Hepatocyte (in vitro differentiated cells): ENCODE data around the gene DPP10. TPM values are rescaled to one million over a fixed set of nuclear protein-coding genes. Genes with fewer than 3 reads are reported as not detected.

ENCODE experiments used
- DNase-seq: peaks from one replicate; pipeline ENCODE4 v3.0.0-alpha.2; 2016; ENCODE audit warnings: low spot score
- H2AFZ ChIP-seq: fragments of 200-600 bp; sonication (generic); 2 replicates; pipeline ENCODE4 v1.6.0; 2016; ENCODE audit warnings: antibody characterized with exemption, mild to moderate bottlenecking
- H3K27ac ChIP-seq: fragments of 200-600 bp; sonication (generic); 2 replicates; pipeline ENCODE4 v1.5.1; 2016; ENCODE audit warnings: mild to moderate bottlenecking
- H3K27me3 ChIP-seq: fragments of 200-600 bp; sonication (generic); 2 replicates; pipeline ENCODE4 v1.6.1; 2016
- H3K36me3 ChIP-seq: fragments of 200-600 bp; sonication (generic); replicated peaks from 2 replicates; pipeline ENCODE4 v1.5.1; 2016; ENCODE audit warnings: low read depth; ENCODE audit not compliant: insufficient read depth
- H3K4me1 ChIP-seq: fragments of 200-600 bp; sonication (generic); 2 replicates; pipeline ENCODE4 v1.5.1; 2016; ENCODE audit warnings: mild to moderate bottlenecking, moderate library complexity; ENCODE audit not compliant: insufficient read depth
- H3K4me2 ChIP-seq: fragments of 200-600 bp; sonication (generic); 2 replicates; pipeline ENCODE4 v1.6.0; 2016
- H3K4me3 ChIP-seq: fragments of 200-600 bp; sonication (generic); 2 replicates; pipeline ENCODE4 v1.5.1; 2016; ENCODE audit warnings: mild to moderate bottlenecking
- H3K79me2 ChIP-seq: fragments of 200-600 bp; sonication (generic); 2 replicates; pipeline ENCODE4 v1.6.0; 2017; ENCODE audit warnings: mild to moderate bottlenecking
- H3K9me2 ChIP-seq: fragments of 200-600 bp; sonication (generic); replicated peaks from 2 replicates; pipeline ENCODE4 v1.6.0; 2017; ENCODE audit warnings: mild to moderate bottlenecking; ENCODE audit not compliant: insufficient read depth
- H3K9me3 ChIP-seq: fragments of 200-600 bp; sonication (generic); 2 replicates; pipeline ENCODE4 v1.5.1; 2016; ENCODE audit warnings: low read depth, mild to moderate bottlenecking
- H4K20me1 ChIP-seq: fragments of 200-600 bp; sonication (generic); 2 replicates; pipeline ENCODE4 v1.6.0; 2016; ENCODE audit warnings: mild to moderate bottlenecking; ENCODE audit not compliant: insufficient read depth, poor library complexity, severe bottlenecking
- CTCF ChIP-seq: fragments of 200-600 bp; sonication (generic); IDR thresholded peaks from 2 replicates; pipeline ENCODE4 v1.5.1; 2016; ENCODE audit warnings: antibody characterized with exemption, mild to moderate bottlenecking; ENCODE audit not compliant: poor library complexity
- EZH2 ChIP-seq: fragments of 200-600 bp; sonication (generic); IDR thresholded peaks from 2 replicates; pipeline ENCODE4 v1.6.1; 2016; ENCODE audit warnings: antibody characterized with exemption, mild to moderate bottlenecking, borderline replicate concordance
- EZH2phosphoT487 ChIP-seq: fragments of 200-600 bp; sonication (generic); IDR thresholded peaks from one replicate; pipeline ENCODE4 v1.6.1; 2018; ENCODE audit warnings: antibody characterized with exemption, mild to moderate bottlenecking, low read depth, moderate library complexity; ENCODE audit not compliant: unreplicated experiment, severe bottlenecking
- WGBS: methylation state at CpG from one replicate; pipeline ENCODE4 v1.1.6; 2016; ENCODE audit warnings: low lambda C conversion rate; ENCODE audit errors: missing lambda C conversion rate; 5-methylcytosine and 5-hydroxymethylcytosine counted together
- polyA plus RNA-seq: library from polyadenylated mRNA; unstranded; fragments of >200 nt; fragmentation: Nextera tagmentation; extraction: Ambion mirVana; gene quantifications from 2 replicates; pipeline ENCODE4 v1.2.1, GENCODE V29; 2016
- total RNA-seq: library from RNA; depleted of rRNA; stranded (reverse); fragments of >200 nt; gene quantifications from 2 replicates; pipeline ENCODE4 v1.2.3, GENCODE V29; 2014

DPP10 gene
- total and polyA plus RNA-seq, 2 experiments from 2014 or later: 5.0 to 15.7 TPM

- H3K27ac ChIP-seq: no peak overlapping the region
- H3K9me2 ChIP-seq: no peaks in the 10 kb centered on the region
- no peak overlapping the region for H3K4me3 ChIP-seq
- 33% methylated on average over 1 of the region's 1 CpG for WGBS
- H3K27me3 ChIP-seq: no peaks in the 10 kb centered on the region
- no peaks in the 10 kb centered on the region for H4K20me1 ChIP-seq
- H3K4me1 ChIP-seq: no peaks in the 10 kb centered on the region
- H3K4me2 ChIP-seq: no peak overlapping the region
- no peaks in the 10 kb centered on the region for H3K36me3 ChIP-seq
- no peak overlapping the region for H2AFZ ChIP-seq
- no peaks in the 10 kb centered on the region for H3K9me3 ChIP-seq
- no peak for TF ChIP-seq EZH2
- no peak for TF ChIP-seq CTCF
- TF ChIP-seq EZH2phosphoT487: no peak
- no peak for DNase-seq
- H3K79me2 ChIP-seq: no peaks in the 10 kb centered on the region
Observed at GRCh38 chr2:115549611-115550130, 1107.2 kb downstream of the DPP10 start.

GRCh38 chr2:115552726-115553125 is 1110.3 kb downstream of the DPP10 start:
- no peak overlapping the region for H3K27ac ChIP-seq
- no peaks in the 10 kb centered on the region for H3K9me3 ChIP-seq
- no peak for DNase-seq
- H3K9me2 ChIP-seq: no peaks in the 10 kb centered on the region
- H3K36me3 ChIP-seq: no peaks in the 10 kb centered on the region
- TF ChIP-seq EZH2 (no peak), EZH2phosphoT487 (no peak), CTCF (no peak)
- no peaks in the 10 kb centered on the region for H3K4me1 ChIP-seq
- no peaks in the 10 kb centered on the region for H3K27me3 ChIP-seq
- WGBS: 57% methylated on average over 2 of the region's 2 CpGs
- no peak overlapping the region for H3K4me2 ChIP-seq
- H2AFZ ChIP-seq: no peak overlapping the region
- no peaks in the 10 kb centered on the region for H3K79me2 ChIP-seq
- no peaks in the 10 kb centered on the region for H4K20me1 ChIP-seq
- H3K4me3 ChIP-seq: no peak overlapping the region

- H3K4me1 ChIP-seq: no peaks in the 10 kb centered on the region
- H3K79me2 ChIP-seq: no peaks in the 10 kb centered on the region
- no peak overlapping the region for H3K4me3 ChIP-seq
- H3K9me3 ChIP-seq: no peaks in the 10 kb centered on the region
- no peaks in the 10 kb centered on the region for H3K36me3 ChIP-seq
- H3K27me3 ChIP-seq: no peaks in the 10 kb centered on the region
- H3K4me2 ChIP-seq: no peak overlapping the region
- H4K20me1 ChIP-seq: no peaks in the 10 kb centered on the region
- H2AFZ ChIP-seq: no peak overlapping the region
- TF ChIP-seq EZH2: no peak
- no peak for TF ChIP-seq CTCF
- no peak for TF ChIP-seq EZH2phosphoT487
- H3K27ac ChIP-seq: no peak overlapping the region
- DNase-seq: no peak
- no peaks in the 10 kb centered on the region for H3K9me2 ChIP-seq
Observed at GRCh38 chr2:115554153-115554552, 1111.7 kb downstream of the DPP10 start.

GRCh38 chr2:115558725-115559124 is 1116.3 kb downstream of the DPP10 start:
- Histone ChIP-seq H3K4me1 (no peaks in the 10 kb centered on the region), H2AFZ (no peak overlapping the region), H3K79me2 (no peaks in the 10 kb centered on the region), H4K20me1 (no peaks in the 10 kb centered on the region), H3K4me3 (no peak overlapping the region), H3K9me2 (no peaks in the 10 kb centered on the region), H3K4me2 (no peak overlapping the region), H3K27me3 (no peaks in the 10 kb centered on the region), H3K36me3 (no peaks in the 10 kb centered on the region), H3K9me3 (no peaks in the 10 kb centered on the region), H3K27ac (no peak overlapping the region)
- TF ChIP-seq EZH2phosphoT487: no peak
- DNase-seq: no peak
- 61% methylated on average over 1 of the region's 1 CpG for WGBS
